Erythroblast (primary cell): ENCODE results near the gene CDKAL1.
"Not testable (repeated sequence)": the region's sequence is repeated elsewhere in the genome, so short reads cannot be mapped to it uniquely, and the experiment has no call there.

Source experiments
- DNase-seq, 2 experiments: peaks; one replicate each; lab custom pipeline; 2025; lab: John Stamatoyannopoulos, UW
- GATA1 ChIP-seq: IDR thresholded peaks from 2 replicates; pipeline ENCODE4 v1.6.1; 2011; ENCODE audit warnings: low read depth, mild to moderate bottlenecking, control low read depth, low read length, moderate library complexity
- POLR2A ChIP-seq: IDR thresholded peaks from 2 replicates; pipeline ENCODE4 v1.6.1; 2011; ENCODE audit warnings: mild to moderate bottlenecking, low read length

Gene CDKAL1

GRCh38 chr6:21228411-21228810 lies 694.2 kb downstream of the CDKAL1 start:
- TF ChIP-seq GATA1, result no peak
- TF ChIP-seq POLR2A, result no peak
- DNase-seq, result no peak

GRCh38 chr6:21228876-21229460 lies 694.7 kb downstream of the CDKAL1 start:
- no peak for DNase-seq
- TF ChIP-seq POLR2A, result no peak
- no peak for TF ChIP-seq GATA1

GRCh38 chr6:21230536-21230935 lies 696.3 kb downstream of the CDKAL1 start:
- DNase-seq, result no peak
- TF ChIP-seq POLR2A (no peak), GATA1 (no peak)

GRCh38 chr6:21235162-21235561 lies 700.9 kb downstream of the CDKAL1 start:
- TF ChIP-seq GATA1 (no peak), POLR2A (no peak)
- DNase-seq, result no peak

- TF ChIP-seq POLR2A (no peak), GATA1 (no peak)
- DNase-seq, result no peak
Observed at GRCh38 chr6:21238208-21238607, 704.0 kb downstream of the CDKAL1 start.

- DNase-seq, result no peak
Observed at GRCh38 chr6:21240709-21241108, 706.5 kb downstream of the CDKAL1 start.

GRCh38 chr6:21241231-21242130 lies 707.2 kb downstream of the CDKAL1 start:
- no peak for TF ChIP-seq GATA1
- no peak for TF ChIP-seq POLR2A
- no peak for DNase-seq

More at GRCh38 chr6:21240709-21241108, 706.5 kb downstream of the CDKAL1 start:
- TF ChIP-seq GATA1 (no peak), POLR2A (no peak)

GRCh38 chr6:21244897-21245470 lies 710.7 kb downstream of the CDKAL1 start:
- TF ChIP-seq GATA1, result no peak
- no peak for DNase-seq

- TF ChIP-seq GATA1 (no peak), POLR2A (no peak)
- no peak for DNase-seq
Observed at GRCh38 chr6:21245488-21245887, 711.2 kb downstream of the CDKAL1 start.

GRCh38 chr6:21246075-21246474 lies 711.8 kb downstream of the CDKAL1 start:
- DNase-seq, result no peak
- no peak for TF ChIP-seq POLR2A
- no peak for TF ChIP-seq GATA1

GRCh38 chr6:21254460-21254859 lies 720.2 kb downstream of the CDKAL1 start:
- DNase-seq, result not testable (repeated sequence)

GRCh38 chr6:21256197-21256596 lies 721.9 kb downstream of the CDKAL1 start:
- no peak for DNase-seq
- TF ChIP-seq GATA1, result no peak
- no peak for TF ChIP-seq POLR2A

GRCh38 chr6:21257125-21257524 lies 722.9 kb downstream of the CDKAL1 start:
- TF ChIP-seq GATA1, result no peak
- no peak for TF ChIP-seq POLR2A
- DNase-seq, result no peak

- no peak for DNase-seq
Observed at GRCh38 chr6:21258665-21259064, 724.4 kb downstream of the CDKAL1 start.

More at GRCh38 chr6:21258665-21259064, 724.4 kb downstream of the CDKAL1 start:
- TF ChIP-seq GATA1 (no peak), POLR2A (no peak)
